AG04450 (cell line): ENCODE data around the gene MC1R. TPM values are rescaled to one million over a fixed set of nuclear protein-coding genes. Genes with fewer than 3 reads are reported as not detected.
"Not testable (repeated sequence)": the region's sequence is repeated elsewhere in the genome, so short reads cannot be mapped to it uniquely, and the experiment has no call there.

Experiments
- CTCF ChIA-PET: fragments of 300-600, 350-600 bp; formaldehyde crosslinking; extraction: SDS; loops from one replicate; lab custom pipeline; 2022; ENCODE audit warnings: antibody characterized with exemption, inconsistent platforms; lab: Charles Lee
- POLR2A ChIA-PET: fragments of 350-600 bp; formaldehyde crosslinking; extraction: SDS; loops from one replicate; lab custom pipeline; 2021; ENCODE audit warnings: antibody characterized with exemption, inconsistent platforms; lab: Yijun Ruan, JAX
- DNase-seq: peaks from one replicate; pipeline ENCODE4 v3.0.0-alpha.2; 2011; ENCODE audit warnings: low read depth, low spot score
- H3K27ac ChIP-seq: one replicate; pipeline ENCODE4 v1.5.1; 2012; ENCODE audit warnings: low read depth, low read length, control low read depth
- H3K27me3 ChIP-seq: one replicate; pipeline ENCODE4 v1.6.0; 2012; ENCODE audit warnings: low read length; ENCODE audit not compliant: control insufficient read depth, insufficient read depth
- H3K4me3 ChIP-seq: 2 replicates; pipeline ENCODE4 v1.5.1; 2011; ENCODE audit warnings: mild to moderate bottlenecking, low read depth, low read length, control low read depth
- H3K9me3 ChIP-seq: 2 replicates; pipeline ENCODE4 v1.5.1; 2012; ENCODE audit warnings: low read length; ENCODE audit not compliant: control insufficient read depth, insufficient read depth
- CTCF ChIP-seq: IDR thresholded peaks from 2 replicates; pipeline ENCODE4 v1.5.1; 2011; ENCODE audit warnings: low read depth, low read length, control low read depth, inconsistent platforms
- polyA plus RNA-seq: library from polyadenylated mRNA; depleted of rRNA; stranded (reverse); fragments of >200 nt; gene quantifications from 2 replicates; pipeline ENCODE4 v1.2.3, GENCODE V29; 2011

The MC1R gene
- polyA plus RNA-seq, 1 experiment = 3.9 TPM

GRCh38 chr16:89924925-89925307, 6.3 kb downstream of the MC1R start:
- ChIA-PET CTCF (no interaction called here), POLR2A (interaction anchor here (0.5 to 4.6 kb wide), 5 partner anchors 17 to 60 kb away, joined by 5 to 59 read pairs (median 6); partner anchors contain the start of gene TCF25)
- Histone ChIP-seq H3K27me3 (no peaks in the 10 kb centered on the region), H3K27ac (no peak overlapping the region), H3K9me3 (no peaks in the 10 kb centered on the region; the same call in 1 of the 2 replicates), H3K4me3 (peak overlapping the region; percentile 84)
- no peak for DNase-seq
- TF ChIP-seq CTCF = no peak

DNA sequence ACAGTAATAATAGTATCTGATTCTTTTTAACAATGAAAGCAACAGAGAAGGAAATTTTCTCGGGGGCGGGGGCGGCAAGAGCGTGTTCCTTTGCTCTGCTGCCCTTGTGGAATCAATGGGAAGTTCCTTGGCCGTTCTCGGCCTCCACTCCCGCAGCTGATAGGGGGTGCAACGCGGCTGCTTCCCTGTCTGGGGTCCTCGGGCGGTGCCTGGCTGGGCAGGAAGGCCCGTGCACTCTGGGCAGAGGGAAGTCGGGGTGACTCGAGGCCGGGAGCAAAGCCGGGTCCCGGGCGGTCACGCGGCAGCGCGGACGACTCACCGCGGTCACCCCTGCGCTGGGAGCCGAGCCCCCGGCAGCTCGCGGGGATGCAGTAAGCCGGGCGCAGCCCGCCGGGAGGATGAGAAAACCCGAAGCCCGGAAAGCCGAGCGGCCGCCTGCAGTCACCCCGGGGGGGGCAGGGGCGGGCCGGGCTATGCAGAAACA, 7.0 kb downstream of the MC1R start:
- H3K27ac ChIP-seq = peak overlapping the region; percentile 21

DNA sequence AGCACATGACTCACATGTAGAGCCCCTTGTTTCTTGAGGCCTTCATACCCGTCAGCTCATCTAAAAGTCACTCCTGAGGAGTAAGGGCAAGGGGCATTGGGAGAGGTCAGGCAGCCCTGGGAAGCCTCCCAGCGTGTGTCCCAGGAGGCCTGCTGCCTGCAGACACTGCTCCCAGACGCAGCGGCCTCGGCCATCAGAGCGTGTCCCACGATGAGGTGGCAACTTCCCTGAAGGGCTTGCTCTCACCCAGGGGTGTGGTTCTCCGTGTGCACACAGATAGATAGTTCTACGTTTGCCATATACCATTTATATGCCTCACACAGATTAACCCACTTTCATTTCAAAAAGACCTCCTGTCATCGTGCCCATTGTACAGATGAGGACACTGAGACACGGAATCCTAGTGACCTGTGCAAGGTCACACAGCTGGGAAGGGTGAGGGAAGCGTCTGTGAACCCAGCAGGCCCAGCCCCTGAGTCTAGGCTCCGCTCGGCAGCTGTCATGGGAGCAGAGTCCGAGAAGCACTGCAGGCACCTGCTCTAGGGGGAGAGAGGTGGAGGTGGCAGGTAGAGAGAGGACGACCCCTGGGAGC, 12.7 kb downstream of the MC1R start:
- Histone ChIP-seq H3K27ac (no peak overlapping the region), H3K9me3 (peaks cover 6% of the 10 kb centered on the region; the same call in 1 of the 2 replicates), H3K4me3 (no peak overlapping the region), H3K27me3 (no peaks in the 10 kb centered on the region)
- ChIA-PET POLR2A (no interaction called here), CTCF (no interaction called here)
- no peak for DNase-seq
- no peak for TF ChIP-seq CTCF

More for the DNA sequence above, 7.0 kb downstream of the MC1R start:
- TF ChIP-seq CTCF = peak; percentile 15; the same call in 1 of the 2 replicates
- H3K4me3 ChIP-seq = peak overlapping the region; percentile 84
- H3K27me3 ChIP-seq = no peaks in the 10 kb centered on the region
- no peak for DNase-seq
- CTCF ChIA-PET = no interaction called here
- POLR2A ChIA-PET = interaction anchor here (0.5 to 4.6 kb wide), 3 partner anchors 16 to 53 kb away, joined by 6 to 59 read pairs (median 9); partner anchors contain the start of gene TCF25
- H3K9me3 ChIP-seq = no peaks in the 10 kb centered on the region; the same call in 1 of the 2 replicates

DNA sequence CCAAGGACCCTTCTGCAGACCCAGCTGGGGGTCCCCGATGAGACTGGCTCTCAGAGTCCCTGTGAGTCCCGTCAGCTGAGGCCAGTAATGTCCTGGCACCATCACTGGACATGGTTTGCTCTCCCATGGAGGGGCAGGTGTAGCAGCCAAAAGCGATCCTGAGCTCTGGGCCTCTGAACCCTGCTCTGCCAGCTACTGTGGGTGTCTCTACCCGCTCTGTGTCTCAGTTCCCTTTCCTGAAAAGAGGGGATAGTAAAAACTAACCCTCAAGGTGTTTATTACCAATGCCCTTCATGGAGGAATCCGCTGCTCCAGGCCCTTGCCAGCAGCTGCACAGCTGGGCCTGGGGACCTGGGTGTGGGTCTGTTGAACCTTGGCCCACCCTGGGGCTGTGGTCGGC, 13.3 kb downstream of the MC1R start:
- POLR2A ChIA-PET = no interaction called here
- DNase-seq = no peak

DNA sequence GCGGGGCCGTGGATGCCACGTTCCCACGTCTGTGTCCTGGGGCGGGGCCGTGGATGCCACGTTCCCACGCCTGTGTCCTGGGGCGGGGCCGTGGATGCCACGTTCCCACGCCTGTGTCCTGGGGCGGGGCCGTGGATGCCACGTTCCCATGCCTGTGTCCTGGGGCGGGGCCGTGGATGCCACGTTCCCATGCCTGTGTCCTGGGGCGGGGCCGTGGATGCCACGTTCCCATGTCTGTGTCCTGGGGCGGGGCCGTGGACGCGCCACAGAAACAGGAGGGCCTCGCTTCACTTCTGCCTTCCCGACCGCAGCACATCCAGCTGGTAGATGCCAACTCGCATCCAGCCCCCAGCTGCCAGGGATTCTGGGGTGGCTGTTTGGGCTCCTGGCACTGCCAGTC, 15.4 kb downstream of the MC1R start:
- CTCF ChIA-PET, DNase-seq: not testable (repeated sequence)

More for the DNA sequence above, 13.3 kb downstream of the MC1R start:
- H3K9me3 ChIP-seq = peaks cover 6% of the 10 kb centered on the region; the same call in 1 of the 2 replicates
- H3K4me3 ChIP-seq = no peak overlapping the region
- no peak for TF ChIP-seq CTCF
- CTCF ChIA-PET = no interaction called here
- no peaks in the 10 kb centered on the region for H3K27me3 ChIP-seq
- H3K27ac ChIP-seq = no peak overlapping the region

More for the DNA sequence above, 15.4 kb downstream of the MC1R start:
- H3K27me3 ChIP-seq, POLR2A ChIA-PET, H3K4me3 ChIP-seq, H3K27ac ChIP-seq, H3K9me3 ChIP-seq: not testable (repeated sequence)
